ENCODE measurements around the gene PRKCB.

PRKCB gene

DNA sequence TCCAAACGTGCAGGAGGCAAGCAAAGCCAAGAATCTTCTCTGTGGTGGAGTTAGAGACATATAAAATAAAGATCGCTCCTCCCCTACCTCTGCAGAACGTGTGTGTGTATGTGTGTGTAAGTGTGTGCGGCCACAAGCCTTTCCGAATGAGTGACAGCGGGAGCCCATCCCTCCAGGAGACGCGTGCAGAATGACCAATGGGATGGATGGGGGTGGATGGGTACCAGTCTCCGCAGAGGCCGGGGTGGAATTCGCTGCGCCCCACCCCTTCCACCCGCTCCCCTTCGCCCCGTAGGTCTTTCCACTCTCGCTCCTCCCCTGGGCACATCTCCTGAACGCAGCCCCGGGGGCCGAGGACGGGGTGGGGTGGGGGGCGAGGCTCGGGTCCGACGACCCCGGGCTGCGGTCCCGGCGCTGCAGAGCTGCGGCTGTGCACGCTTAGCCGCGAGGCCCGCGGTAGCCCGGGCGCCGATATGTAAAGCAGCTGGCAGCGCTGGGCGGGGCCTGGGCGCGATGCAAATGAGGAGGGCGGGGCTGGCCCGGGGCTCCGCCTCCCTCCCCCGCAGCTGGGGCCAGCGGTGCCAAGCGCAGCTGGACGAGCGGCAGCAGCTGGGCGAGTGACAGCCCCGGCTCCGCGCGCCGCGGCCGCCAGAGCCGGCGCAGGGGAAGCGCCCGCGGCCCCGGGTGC lies at the start of gene PRKCB:
Gene PRKCB (plus strand): TSS at position 594 of the 688 bp plus-strand sequence.
- peak; percentile 43 for DNase-seq

DNA sequence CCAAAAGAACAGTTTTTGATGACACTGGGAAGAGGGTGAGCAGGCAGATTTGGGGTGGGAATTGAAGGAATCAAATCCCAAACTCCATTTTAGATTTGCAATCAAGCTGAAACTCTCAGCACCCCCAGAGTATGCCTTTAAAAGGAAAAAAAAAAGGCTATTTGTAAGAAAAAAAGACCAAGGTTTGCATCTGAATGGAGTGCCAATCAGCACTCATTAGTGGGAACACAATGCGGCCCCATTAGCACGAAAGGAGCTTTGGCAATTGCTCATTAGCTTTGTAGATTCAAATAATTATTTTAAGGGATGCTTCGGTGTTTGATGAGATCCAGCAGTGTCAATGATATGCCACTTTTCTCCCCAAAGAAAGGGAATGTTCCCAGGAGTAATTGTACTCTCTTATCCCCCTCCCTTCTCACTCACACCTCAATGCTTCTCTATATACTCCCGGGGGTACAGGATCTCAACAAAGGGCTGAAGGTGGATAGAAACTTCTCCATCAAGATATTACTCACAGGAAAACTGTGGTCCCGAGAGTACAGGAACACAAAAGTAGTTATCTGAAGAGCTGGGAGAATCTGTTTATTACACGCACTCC lies 48.7 kb upstream of the PRKCB start:
- DNase-seq, result no peak

DNA sequence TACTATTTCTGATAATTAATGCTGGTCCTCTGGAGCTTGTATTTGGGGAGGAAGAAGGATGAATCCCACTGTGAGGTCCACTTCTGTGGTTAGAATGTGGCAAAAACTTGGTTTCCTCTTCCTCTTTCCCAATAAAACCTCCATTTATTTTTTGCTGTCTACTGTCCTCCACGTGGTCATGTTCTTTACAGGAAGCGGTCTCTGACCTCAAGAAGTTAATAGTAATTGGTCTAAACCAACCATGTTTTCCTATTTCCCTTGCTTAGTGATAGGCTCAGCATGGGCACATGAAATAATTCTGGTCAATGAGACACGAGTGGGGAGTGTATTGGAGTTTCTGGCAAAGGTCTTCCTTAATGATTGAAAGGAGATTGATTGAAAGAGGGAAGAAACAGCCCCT lies 47.1 kb upstream of the PRKCB start:
- DNase-seq, result no peak

DNA sequence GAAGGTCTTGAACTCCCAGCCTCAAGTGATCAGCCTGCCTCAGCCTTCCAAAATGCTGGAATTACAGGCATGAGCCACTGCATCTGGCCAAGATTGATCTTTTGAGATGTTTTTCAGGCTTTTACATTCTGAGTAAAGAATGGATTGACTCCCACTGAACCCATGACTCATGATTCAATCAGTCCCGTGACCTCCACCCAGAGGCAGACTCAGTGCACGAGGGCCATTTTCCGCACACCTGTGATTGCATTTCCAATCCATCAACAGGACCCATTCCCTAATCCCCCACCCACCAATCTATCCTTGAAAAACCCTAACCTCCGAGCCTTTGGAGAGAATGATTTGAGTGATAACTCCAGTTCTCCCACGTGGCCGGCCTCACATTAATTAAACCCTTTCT lies 40.4 kb upstream of the PRKCB start:
- DNase-seq, result no peak

DNA sequence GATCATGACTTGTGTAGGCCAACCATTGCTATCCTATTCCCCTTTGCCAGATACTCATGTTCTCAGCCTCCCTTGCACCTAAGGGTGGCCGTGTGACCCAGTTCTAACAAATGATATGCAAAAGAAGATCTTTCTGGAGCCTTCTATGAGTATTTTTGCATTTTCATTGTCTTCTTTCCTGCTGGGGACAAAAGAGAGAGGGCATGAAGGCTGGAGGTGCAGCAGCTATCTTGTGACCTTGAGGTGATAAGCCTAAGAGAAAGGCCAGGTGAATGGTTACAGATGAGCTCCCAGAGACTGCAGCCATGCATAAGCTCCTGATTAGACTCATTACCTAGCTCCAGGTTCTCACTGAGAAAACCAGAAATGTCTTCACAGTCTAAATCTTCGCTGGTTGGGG lies 38.8 kb upstream of the PRKCB start:
- no peak for DNase-seq

DNA sequence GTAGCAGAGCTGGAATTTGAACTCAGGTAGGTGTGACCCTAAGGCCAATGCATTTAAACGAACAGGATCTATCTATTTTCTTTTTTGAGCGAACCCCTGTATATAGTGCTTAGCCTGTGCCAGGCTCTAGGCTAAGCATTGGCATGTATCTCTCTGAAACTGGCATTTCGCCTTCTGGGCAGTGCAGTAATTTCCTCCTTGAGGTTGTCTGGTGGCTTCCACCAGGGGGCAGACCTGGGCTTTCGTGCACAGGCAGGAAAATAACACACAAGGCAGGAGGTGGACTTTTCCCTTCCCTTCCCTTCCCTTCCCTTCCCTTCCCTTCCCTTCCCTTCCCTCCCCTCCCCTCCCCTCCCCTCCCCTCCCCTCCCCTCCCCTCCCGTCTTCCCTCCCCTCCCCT lies 34.4 kb upstream of the PRKCB start:
- DNase-seq, result no peak

DNA sequence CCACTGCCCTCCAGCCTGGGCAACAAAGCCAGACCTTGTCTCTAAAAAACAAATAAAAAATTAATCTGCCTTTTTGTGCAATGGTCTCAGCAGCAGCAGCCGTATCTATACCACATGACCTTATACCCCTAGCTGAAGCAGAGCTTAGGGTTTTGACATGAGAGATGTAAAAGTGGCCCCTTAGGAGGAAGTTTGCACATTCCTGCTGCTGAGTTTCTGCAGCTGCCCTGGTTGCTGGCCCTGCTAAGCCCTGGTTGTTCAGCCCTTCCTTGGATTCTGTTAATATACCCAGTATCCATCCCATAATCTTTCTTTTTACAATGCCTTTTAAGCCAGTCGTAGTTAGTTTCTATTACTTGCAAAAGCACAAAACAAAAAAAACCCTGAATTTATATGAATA lies 33.0 kb upstream of the PRKCB start:
- DNase-seq, result no peak

DNA sequence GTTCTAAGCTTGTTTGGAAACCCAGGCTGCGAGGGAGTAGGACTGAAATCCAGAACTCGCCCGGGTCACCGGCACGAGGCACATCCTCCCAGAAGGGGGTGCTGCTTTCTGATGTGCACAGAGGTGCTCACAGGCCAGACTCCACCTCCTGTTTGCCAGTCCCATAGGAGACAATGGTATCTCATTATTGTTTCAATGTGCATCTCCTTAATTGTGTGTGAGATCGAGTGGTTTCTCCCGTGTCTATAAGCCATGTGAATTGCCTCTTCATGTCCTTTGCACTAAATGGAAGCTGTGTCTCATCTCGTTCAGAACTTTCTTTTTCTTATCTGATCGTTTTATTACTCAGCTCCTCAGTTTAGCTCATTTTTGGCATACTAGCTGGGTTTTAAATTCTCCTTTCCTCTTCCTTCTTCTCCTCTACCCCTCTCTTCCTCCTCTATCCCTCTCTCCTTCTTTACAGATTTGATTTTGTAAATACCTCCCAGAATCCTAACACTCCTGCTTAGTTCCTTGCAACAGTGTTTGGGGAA lies 32.1 kb upstream of the PRKCB start:
- no peak for DNase-seq

DNA sequence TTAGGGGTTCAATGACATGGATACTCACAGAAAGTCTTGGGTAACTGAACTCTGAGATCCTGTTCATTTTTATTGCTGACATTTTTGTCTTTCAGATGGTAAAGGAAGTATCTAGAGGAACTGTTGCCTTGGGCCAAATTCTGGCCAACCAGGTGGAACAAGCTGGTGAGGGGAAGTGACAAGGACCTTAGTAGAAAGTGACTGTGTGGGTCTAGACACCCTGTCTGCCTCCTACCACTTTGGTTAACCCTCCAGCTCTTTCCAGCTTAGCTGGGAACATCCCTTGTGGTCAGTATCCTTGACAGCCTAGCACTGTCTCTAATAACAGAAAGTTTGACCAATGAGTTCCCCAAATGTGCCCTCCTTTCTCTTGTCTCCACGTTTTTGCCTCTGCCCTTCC lies 28.8 kb upstream of the PRKCB start:
- no peak for DNase-seq

DNA sequence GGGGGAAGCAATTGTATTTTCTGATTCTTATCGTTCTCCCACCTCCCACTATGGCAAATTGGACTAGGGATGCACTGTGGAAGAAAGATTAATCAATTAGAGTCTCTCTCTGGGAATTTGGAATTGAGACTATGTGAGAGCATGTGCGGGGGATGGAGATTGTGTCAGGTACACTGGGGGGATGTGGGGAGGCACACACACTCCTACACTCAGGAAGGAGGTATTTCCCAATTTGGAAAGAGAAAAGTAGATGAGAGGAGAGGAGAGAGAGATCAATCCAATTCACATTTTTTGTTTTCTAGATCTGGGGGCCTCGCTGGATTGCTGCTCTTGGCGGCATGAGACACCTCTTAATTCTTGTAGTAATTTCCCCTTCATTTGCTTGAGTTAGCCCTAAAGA lies 14.3 kb upstream of the PRKCB start:
- DNase-seq, result no peak

DNA sequence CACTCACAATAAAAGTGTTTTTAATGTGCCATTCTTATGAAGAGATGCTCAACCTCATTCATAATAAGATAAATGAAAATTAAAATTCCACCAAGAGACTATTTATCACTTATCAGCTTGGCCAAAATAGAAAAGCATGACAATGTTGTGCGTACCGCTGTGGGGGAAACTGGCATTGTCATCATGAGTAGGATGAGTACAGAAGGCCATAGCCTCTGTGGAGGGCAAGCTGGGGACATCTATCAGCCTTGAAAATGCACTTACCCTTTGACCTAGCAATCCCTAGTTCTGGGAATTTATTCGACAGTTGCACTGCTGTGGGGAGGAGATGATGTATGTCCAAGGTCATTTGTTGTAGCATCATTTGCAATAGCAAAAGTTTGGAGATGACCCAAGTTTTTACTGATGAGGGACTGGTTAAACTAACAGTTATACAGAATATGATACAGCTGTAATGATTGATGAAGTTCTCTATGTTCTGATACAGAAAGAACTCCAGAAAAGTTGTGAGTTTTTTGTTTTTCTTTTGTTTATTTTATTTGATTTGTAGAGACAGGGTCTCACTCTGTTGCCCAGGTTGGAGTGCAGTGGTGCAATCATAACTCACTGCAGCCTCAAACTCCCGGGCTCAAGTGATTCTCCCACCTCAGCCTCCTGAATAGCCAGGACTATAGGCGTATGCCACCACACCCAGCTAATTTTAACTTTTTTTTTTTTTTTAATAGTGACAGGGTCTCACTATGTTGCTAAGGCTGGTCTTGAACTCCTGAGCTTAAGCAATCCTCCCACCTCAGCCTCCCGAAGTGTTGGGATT lies 13.7 kb upstream of the PRKCB start:
- DNase-seq, result no peak

DNA sequence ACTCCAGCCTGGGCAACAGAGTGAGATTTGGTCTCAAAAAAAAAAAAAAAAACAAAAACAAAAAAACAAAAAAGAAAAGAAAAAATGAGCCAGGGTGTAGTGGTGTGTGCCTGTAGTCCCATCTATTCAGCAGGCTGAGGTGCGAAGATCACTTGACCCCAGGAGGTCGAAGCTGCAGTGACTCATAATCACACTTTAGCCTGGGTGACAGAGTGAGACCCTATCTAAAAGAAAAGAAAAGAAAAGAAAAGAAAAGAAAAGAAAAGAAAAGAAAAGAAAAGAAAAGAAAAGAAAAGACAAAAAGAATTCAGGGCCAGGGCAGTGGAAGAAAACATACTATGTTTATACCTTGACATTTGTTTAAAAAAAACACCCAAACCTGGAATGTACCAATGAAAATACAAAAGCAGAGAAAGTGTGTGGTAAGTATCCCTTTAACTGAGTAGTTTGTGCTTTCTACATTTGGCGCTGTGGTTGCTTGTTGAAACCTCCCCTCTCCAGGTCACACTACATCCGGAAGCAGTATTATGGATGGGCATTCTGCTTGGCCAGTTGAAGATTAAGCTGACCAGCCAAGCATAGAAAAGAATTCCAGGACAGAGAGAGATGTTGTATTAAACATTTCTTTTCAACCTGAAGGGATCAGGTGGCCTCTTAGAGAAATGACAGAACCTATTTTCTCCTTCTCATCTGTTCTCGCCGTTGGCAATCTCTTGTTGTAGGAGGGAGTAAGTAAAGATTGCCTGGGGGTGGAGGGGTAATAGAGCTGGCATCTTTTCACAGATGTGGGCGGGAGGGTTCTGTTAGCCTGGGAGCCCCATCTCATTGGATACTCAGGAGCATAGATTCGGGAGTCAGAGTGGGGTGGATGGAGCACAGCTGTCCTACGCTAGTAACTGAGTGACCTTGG lies 12.1 kb upstream of the PRKCB start:
- no peak for DNase-seq

DNA sequence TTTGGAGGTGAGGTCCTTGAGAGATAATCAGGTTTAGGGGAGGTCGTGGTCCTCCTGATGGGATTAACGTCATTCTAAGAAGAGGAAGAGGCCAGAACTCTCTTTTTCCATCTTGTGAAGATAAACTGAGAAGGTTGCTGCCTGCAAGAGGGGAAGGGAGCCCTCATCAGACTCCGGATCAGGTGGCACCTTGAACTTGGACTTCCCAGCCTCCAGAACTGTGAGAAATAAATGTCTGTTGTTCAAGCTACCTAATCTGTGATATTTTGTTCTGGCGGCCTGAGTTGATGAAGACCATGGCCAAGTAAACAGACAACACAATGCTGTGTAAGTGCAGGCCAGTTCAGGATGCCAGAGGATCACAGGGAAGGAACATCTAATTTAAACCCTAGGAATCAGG lies 10.9 kb upstream of the PRKCB start:
- DNase-seq, result no peak

DNA sequence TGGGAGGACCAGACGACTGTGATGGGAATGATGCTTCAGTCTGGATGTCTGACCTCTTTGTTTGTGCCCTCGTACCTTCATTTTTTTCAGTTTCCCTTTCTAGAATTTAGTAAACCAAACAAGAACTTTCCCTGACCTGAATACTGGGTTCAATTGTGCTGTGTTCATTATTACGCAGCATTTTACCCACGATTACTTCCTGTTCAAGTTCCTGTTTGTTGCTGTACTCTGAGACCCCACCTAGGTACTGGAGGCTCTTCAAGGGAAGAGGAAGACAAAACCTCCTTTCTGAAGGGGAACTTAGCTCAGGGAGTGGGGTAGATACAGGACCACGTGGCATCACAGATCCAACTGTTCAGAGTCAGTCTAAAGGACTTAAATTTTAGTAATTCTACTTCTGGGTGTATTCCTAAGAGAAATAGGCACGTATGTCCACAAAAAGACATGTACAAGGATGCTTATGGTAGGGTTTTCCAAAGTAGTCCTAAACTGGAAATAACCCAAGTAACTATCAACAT lies 9.2 kb upstream of the PRKCB start:
- no peak for DNase-seq

DNA sequence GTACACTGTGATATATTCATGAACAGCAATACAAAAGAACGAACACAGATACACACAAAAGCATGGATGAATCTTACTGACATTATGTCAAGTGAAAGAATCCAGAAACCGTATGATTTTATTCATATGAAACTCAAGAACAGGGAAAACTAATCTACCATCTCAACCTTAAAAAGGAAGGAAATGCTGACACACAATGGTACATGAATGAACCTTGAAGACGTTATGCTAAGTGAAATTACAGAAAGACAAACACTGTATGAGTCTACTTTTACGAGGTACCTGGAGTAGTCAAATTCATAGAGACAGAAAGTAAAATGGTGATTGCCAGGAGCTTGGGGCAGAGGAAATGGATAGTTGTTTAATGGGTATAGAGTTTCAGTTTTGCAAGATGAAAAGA lies 8.7 kb upstream of the PRKCB start:
- no peak for DNase-seq

DNA sequence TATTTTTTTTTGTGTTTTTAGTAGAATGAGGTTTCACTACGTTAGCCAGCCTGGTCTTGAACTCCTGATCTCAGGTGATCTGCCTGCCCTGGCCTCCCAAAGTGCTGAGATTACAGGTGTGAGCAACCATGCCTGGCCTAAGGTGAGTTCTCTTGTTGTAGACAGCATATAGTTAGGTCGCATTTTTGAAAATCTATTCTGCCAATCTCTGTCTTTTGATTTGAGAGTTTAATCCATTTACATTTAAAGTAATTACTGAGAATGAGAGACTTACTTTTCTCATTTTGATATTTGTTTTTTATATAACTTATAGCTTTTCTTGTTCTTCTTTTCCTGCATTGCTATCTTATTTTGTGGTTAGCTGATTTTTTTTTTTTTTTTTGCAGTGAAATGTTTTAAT lies 6.3 kb upstream of the PRKCB start:
- no peak for DNase-seq

DNA sequence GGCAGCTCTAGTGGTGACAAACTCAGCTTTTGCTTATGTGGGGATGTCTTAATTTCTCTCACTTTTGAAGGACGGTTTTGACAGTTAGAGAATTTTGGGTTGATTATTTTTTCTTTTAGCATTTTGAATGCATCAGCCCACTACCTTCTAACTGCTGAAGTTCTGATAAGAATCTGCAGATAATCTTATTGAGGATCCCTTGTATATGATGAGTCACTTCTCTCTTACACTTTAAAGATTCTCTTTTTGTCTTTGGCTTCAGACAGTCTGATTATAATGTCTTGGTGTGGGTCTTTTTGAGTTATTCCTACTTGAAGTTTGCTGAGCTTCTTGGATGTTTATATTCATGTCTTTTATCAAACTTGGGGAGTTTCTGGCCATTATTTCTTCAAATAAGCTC lies 5.5 kb upstream of the PRKCB start:
- DNase-seq, result no peak

DNA sequence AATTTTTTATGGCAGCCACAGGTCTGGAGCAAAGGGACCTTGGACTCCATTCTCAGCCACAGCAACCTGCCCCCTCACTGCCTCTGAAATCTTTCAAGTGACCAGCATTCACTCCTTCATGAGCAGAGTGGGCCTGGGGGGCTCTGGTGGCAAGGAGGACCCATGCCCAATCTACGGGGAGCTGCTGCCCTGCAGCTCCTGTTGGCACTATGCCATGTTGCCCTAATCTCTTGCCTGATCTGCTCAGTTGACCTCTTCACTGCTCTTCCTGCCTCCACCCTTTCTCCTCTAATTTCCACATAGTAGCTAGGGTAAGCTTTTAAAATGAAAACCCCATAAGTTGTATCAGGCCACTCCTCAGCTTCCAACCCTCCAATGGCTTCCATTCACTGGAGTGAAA lies 2.9 kb upstream of the PRKCB start:
- DNase-seq, result no peak

DNA sequence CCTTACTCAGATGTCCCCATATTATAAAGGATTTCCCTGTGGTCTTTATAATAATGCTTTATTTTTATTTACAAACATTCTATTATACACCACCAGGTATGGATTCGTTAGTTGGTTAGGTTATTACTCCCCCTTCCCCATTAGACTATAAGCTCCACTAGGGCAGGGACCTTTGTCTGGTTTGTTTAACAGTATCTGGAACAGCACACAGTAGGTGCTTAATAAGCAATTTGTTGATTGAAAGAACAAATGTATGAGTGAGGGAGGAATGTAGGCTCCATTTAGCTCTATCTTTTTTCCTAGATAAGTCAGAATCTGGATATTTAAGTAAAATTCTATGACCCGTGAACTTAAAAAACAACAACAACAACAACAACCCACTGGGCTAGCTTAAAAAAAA lies 2.3 kb upstream of the PRKCB start:
- DNase-seq, result no peak

DNA sequence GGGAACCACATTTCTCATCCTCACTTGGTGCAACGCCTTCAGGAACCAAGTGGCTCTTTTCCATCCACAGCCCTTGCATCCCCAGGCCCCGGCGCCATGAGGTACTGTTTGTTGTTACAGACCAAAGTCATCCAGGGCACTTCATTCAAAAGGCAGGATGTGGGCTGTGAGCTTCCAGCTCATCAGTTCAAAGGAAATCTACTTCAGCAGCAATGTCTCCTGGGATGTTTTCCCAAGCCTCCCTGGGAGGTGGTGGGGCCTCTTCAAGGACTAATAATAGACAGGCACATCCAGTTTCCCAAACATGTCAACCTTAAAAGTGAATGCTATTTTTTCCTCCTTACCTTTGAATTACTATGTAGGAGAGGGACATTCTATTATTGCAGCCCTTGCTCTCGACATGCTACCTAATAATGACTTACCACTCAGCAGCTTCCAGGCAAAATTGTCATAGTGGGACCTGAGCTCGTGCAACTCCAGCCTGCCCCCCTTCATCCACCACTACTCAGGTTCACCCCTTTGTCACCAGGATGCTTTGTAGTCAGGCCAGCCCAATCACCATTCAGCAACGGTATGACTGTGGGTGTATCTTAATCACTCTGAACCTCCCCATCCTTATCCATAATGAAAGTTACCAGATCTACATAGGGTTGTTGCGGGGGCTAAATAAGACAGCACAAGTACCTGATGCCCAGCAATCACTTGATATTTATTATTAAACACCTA lies 1.7 kb upstream of the PRKCB start:
- no peak for DNase-seq

DNA sequence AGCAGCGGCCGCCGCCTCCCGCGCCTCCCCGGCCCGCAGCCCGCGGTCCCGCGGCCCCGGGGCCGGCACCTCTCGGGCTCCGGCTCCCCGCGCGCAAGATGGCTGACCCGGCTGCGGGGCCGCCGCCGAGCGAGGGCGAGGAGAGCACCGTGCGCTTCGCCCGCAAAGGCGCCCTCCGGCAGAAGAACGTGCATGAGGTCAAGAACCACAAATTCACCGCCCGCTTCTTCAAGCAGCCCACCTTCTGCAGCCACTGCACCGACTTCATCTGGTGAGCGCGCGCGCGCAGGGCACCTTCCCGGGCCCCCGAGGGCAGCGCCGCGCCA lies 258 bp downstream of the PRKCB start:
- DNase-seq, result no peak
